H9 (cell line): Measurements from ENCODE around the gene ACAP1. TPM values are rescaled to one million over a fixed set of nuclear protein-coding genes. Genes with fewer than 3 reads are reported as not detected.
"Not testable (repeated sequence)": the region's sequence is repeated elsewhere in the genome, so short reads cannot be mapped to it uniquely, and the experiment has no call there.

Experiments
- DNase-seq: peaks from one replicate; pipeline ENCODE4 v3.0.0-alpha.2; 2017
- H2AFZ ChIP-seq: one replicate; pipeline ENCODE4 v1.6.1; 2013; ENCODE audit warnings: mild to moderate bottlenecking, low read length, control low read depth, moderate library complexity
- H2AK5ac ChIP-seq: 2 replicates; pipeline ENCODE4 v1.6.1; 2013; ENCODE audit warnings: low read length, control low read depth, mixed read lengths; ENCODE audit not compliant: insufficient read length
- H2BK120ac ChIP-seq: one replicate; pipeline ENCODE4 v1.6.1; 2013; ENCODE audit warnings: low read depth, mild to moderate bottlenecking, low read length, control low read depth, inconsistent platforms; ENCODE audit not compliant: poor library complexity, severe bottlenecking
- H2BK12ac ChIP-seq: 2 replicates; pipeline ENCODE4 v1.6.1; 2013; ENCODE audit warnings: low read length, control low read depth, mixed read lengths, low read depth; ENCODE audit not compliant: insufficient read length
- H2BK15ac ChIP-seq: 2 replicates; pipeline ENCODE4 v1.6.1; 2013; ENCODE audit warnings: low read depth, low read length, control low read depth
- H2BK20ac ChIP-seq: one replicate; pipeline ENCODE4 v1.6.1; 2013; ENCODE audit warnings: low read depth, mild to moderate bottlenecking, low read length, control low read depth, inconsistent platforms; ENCODE audit not compliant: poor library complexity, severe bottlenecking
- H2BK5ac ChIP-seq: 2 replicates; pipeline ENCODE4 v1.6.1; 2013; ENCODE audit warnings: low read length, control low read depth, mixed read lengths; ENCODE audit not compliant: insufficient read length
- H3K14ac ChIP-seq: 2 replicates; pipeline ENCODE4 v1.6.1; 2013; ENCODE audit warnings: low read length, control low read depth; ENCODE audit not compliant: insufficient read depth
- H3K18ac ChIP-seq: 2 replicates; pipeline ENCODE4 v1.6.1; 2013; ENCODE audit warnings: low read depth, mild to moderate bottlenecking, mixed read lengths, low read length, control low read depth; ENCODE audit not compliant: insufficient read length
- H3K23ac ChIP-seq: 2 replicates; pipeline ENCODE4 v1.6.1; 2013; ENCODE audit warnings: low read length, control low read depth, mixed read lengths, low read depth; ENCODE audit not compliant: insufficient read length
- H3K23me2 ChIP-seq: 2 replicates; pipeline ENCODE4 v1.6.1; 2013; ENCODE audit warnings: low read depth, mild to moderate bottlenecking, mixed read lengths, low read length, control low read depth; ENCODE audit not compliant: insufficient read length, poor library complexity, severe bottlenecking
- H3K27ac ChIP-seq: 2 replicates; pipeline ENCODE4 v1.5.1; 2013; ENCODE audit warnings: low read length, control low read depth, mixed read lengths, low read depth; ENCODE audit not compliant: insufficient read length
- H3K27me3 ChIP-seq: 2 replicates; pipeline ENCODE4 v1.6.1; 2013; ENCODE audit warnings: low read length, control low read depth, inconsistent platforms; ENCODE audit not compliant: insufficient read depth
- H3K4ac ChIP-seq: 2 replicates; pipeline ENCODE4 v1.6.1; 2013; ENCODE audit warnings: low read depth, mild to moderate bottlenecking, control low read depth, inconsistent platforms, low read length, moderate library complexity
- H3K4me1 ChIP-seq: 2 replicates; pipeline ENCODE4 v1.6.1; 2013; ENCODE audit warnings: low read length, control low read depth, inconsistent platforms; ENCODE audit not compliant: insufficient read depth
- H3K4me2 ChIP-seq: 2 replicates; pipeline ENCODE4 v1.6.1; 2013; ENCODE audit warnings: low read length, control low read depth, mixed read lengths; ENCODE audit not compliant: insufficient read length, insufficient read depth
- H3K56ac ChIP-seq: 2 replicates; pipeline ENCODE4 v1.6.1; 2013; ENCODE audit warnings: low read depth, mild to moderate bottlenecking, mixed read lengths, low read length, control low read depth; ENCODE audit not compliant: insufficient read length
- H3K79me1 ChIP-seq: 2 replicates; pipeline ENCODE4 v1.6.1; 2013; ENCODE audit warnings: low read depth, mild to moderate bottlenecking, moderate library complexity, low read length, control low read depth, inconsistent platforms; ENCODE audit not compliant: insufficient read depth, poor library complexity, severe bottlenecking
- H3K79me2 ChIP-seq: 2 replicates; pipeline ENCODE4 v1.6.1; 2013; ENCODE audit warnings: low read length, control low read depth, inconsistent platforms; ENCODE audit not compliant: insufficient read depth
- H3K9ac ChIP-seq: 2 replicates; pipeline ENCODE4 v1.6.1; 2013; ENCODE audit warnings: low read length, control low read depth, mixed read lengths; ENCODE audit not compliant: insufficient read length; ENCODE audit errors: extremely low read depth
- H3K9me3 ChIP-seq: one replicate; pipeline ENCODE4 v1.6.1; 2013; ENCODE audit warnings: low read depth, low read length, inconsistent platforms; ENCODE audit not compliant: control insufficient read depth
- H3T11ph ChIP-seq: one replicate; pipeline ENCODE4 v1.6.1; 2013; ENCODE audit warnings: mild to moderate bottlenecking, low read length, control low read depth, inconsistent platforms
- H4K20me1 ChIP-seq: one replicate; pipeline ENCODE4 v1.6.1; 2013; ENCODE audit not compliant: control insufficient read depth, insufficient read length, insufficient read depth
- H4K5ac ChIP-seq: 2 replicates; pipeline ENCODE4 v1.6.1; 2013; ENCODE audit warnings: low read depth, mild to moderate bottlenecking, mixed read lengths, low read length, control low read depth; ENCODE audit not compliant: insufficient read length
- H4K8ac ChIP-seq: replicated peaks from 2 replicates; pipeline ENCODE4 v1.6.1; 2013; ENCODE audit warnings: low read length, control low read depth, mixed read lengths, low read depth; ENCODE audit not compliant: insufficient read length
- H4K91ac ChIP-seq: 2 replicates; pipeline ENCODE4 v1.6.1; 2013; ENCODE audit warnings: low read depth, mild to moderate bottlenecking, moderate library complexity, mixed read lengths, low read length, control low read depth; ENCODE audit not compliant: insufficient read length
- H3K27ac Mint-ChIP-seq, 3 experiments: 2 replicates in 2 of 3; 3 replicates in 1 of 3; pipeline ENCODE4 v1.8.0; 2020 to 2021; ENCODE audit warnings: mixed read lengths in 3 of 3, mild to moderate bottlenecking in 1 of 3, moderate library complexity in 1 of 3
- H3K27me3 Mint-ChIP-seq: 2 replicates; pipeline ENCODE4 v1.8.0; 2021; ENCODE audit warnings: low read depth, mild to moderate bottlenecking, moderate library complexity, mixed read lengths
- H3K36me3 Mint-ChIP-seq, 3 experiments: 2 replicates in 2 of 3; 3 replicates in 1 of 3; pipeline ENCODE4 v1.8.0; 2020 to 2021; ENCODE audit warnings: low read depth in 3 of 3, mixed read lengths in 3 of 3; ENCODE audit not compliant: insufficient read depth in 1 of 3
- H3K4me1 Mint-ChIP-seq, 2 experiments: 2 replicates each; pipeline ENCODE4 v1.8.0; 2020; ENCODE audit warnings: mixed read lengths in 2 of 2
- H3K4me3 Mint-ChIP-seq, 2 experiments: 2 replicates in 1 of 2; 3 replicates in 1 of 2; pipeline ENCODE4 v1.8.0; 2020 to 2021; ENCODE audit warnings: mild to moderate bottlenecking in 2 of 2, mixed read lengths in 2 of 2, moderate library complexity in 1 of 2
- H3K9me3 Mint-ChIP-seq, 2 experiments: 2 replicates in 1 of 2; 3 replicates in 1 of 2; pipeline ENCODE4 v1.8.0; 2020; ENCODE audit warnings: mild to moderate bottlenecking in 2 of 2, mixed read lengths in 2 of 2, moderate library complexity in 1 of 2
- WGBS: extraction: QIAGEN DNeasy Blood & Tissue Kit; methylation state at CpG from one replicate; pipeline ENCODE4 v1.1.7; 2013; ENCODE audit warnings: missing lambda C conversion rate, low lambda C conversion rate, mixed read lengths; ENCODE audit not compliant: insufficient read length; ENCODE audit errors: extremely low coverage; 5-methylcytosine and 5-hydroxymethylcytosine counted together
- total RNA-seq: library from RNA; stranded (reverse); gene quantifications from 2 replicates; pipeline ENCODE4 v1.2.1, GENCODE V29; 2021
- TF ChIP-seq, protein P1 (sequence below): fragments of 200-600 bp; sonication (generic); conservative IDR thresholded peaks from 3 replicates; pipeline ENCODE4 v1.8.0; 2021; ENCODE audit warnings: antibody characterized with exemption, mild to moderate bottlenecking

ACAP1 gene
- total RNA-seq, 1 experiment from 2014 or later = 18.2 TPM

DNA sequence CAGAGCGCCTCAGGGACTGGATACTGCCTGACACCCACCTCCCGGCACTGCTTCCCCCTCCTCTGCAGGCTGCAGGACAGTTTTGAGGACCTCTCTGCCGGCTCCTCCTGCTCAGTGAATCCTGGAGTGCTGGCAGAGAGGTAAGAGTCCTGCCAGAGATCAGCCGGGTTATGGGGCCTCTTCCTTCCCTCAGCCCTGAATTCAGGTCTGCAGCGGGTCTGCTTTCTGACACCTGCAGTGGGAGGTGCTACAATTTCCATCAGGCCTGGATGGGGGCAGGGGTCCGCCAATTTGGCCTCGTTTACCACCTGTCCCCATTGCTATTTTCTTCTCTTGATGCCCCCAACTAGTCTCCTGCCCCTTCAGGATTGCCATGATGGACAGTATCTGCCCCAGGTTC is 4.2 kb upstream of the ACAP1 start:
- Histone ChIP-seq H2BK15ac (no peak overlapping the region), H2AK5ac (no peak overlapping the region), H2AFZ (no peak overlapping the region), H3K4ac (no peak overlapping the region), H3K4me2 (no peak overlapping the region), H2BK5ac (no peak overlapping the region), H3K4me1 (no peaks in the 10 kb centered on the region), H3K18ac (no peak overlapping the region), H3K27me3 (no peaks in the 10 kb centered on the region), H3K79me1 (no peaks in the 10 kb centered on the region), H3K14ac (no peak overlapping the region), H4K5ac (no peak overlapping the region), H2BK12ac (no peak overlapping the region), H3K79me2 (peaks cover 2% of the 10 kb centered on the region; the same call in 1 of the 2 replicates), H3T11ph (no peak overlapping the region), H4K20me1 (no peaks in the 10 kb centered on the region), H3K27ac (no peak overlapping the region), H2BK20ac (no peak overlapping the region), H2BK120ac (no peak overlapping the region), H3K23me2 (peaks cover 14% of the 10 kb centered on the region), H4K91ac (no peak overlapping the region), H3K9me3 (no peaks in the 10 kb centered on the region), H4K8ac (no peak overlapping the region), H3K56ac (no peak overlapping the region), H3K23ac (no peak overlapping the region), H3K9ac (no peak overlapping the region)
- Mint-ChIP-seq H3K4me3 (peak overlapping the region in 1 of 2 experiments; percentile 29; a peak in 1 of 5 replicates), H3K9me3 (no peaks in the 10 kb centered on the region), H3K4me1 (peaks cover 30 to 41% of the 10 kb centered on the region in 2 experiments), H3K36me3 (peaks cover 0 to under 1% (median 0%) of the 10 kb centered on the region in 3 experiments; a peak in 2 of 7 replicates), H3K27me3 (no peaks in the 10 kb centered on the region; the same call in 1 of the 2 replicates), H3K27ac (peak overlapping the region in 1 of 3 experiments; percentile 38; a peak in 1 of 7 replicates)
- no CpG with 5 or more reads among the region's 7 CpGs for WGBS
- TF ChIP-seq, protein P1, sequence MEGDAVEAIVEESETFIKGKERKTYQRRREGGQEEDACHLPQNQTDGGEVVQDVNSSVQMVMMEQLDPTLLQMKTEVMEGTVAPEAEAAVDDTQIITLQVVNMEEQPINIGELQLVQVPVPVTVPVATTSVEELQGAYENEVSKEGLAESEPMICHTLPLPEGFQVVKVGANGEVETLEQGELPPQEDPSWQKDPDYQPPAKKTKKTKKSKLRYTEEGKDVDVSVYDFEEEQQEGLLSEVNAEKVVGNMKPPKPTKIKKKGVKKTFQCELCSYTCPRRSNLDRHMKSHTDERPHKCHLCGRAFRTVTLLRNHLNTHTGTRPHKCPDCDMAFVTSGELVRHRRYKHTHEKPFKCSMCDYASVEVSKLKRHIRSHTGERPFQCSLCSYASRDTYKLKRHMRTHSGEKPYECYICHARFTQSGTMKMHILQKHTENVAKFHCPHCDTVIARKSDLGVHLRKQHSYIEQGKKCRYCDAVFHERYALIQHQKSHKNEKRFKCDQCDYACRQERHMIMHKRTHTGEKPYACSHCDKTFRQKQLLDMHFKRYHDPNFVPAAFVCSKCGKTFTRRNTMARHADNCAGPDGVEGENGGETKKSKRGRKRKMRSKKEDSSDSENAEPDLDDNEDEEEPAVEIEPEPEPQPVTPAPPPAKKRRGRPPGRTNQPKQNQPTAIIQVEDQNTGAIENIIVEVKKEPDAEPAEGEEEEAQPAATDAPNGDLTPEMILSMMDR = no peak
- no peak for DNase-seq

DNA sequence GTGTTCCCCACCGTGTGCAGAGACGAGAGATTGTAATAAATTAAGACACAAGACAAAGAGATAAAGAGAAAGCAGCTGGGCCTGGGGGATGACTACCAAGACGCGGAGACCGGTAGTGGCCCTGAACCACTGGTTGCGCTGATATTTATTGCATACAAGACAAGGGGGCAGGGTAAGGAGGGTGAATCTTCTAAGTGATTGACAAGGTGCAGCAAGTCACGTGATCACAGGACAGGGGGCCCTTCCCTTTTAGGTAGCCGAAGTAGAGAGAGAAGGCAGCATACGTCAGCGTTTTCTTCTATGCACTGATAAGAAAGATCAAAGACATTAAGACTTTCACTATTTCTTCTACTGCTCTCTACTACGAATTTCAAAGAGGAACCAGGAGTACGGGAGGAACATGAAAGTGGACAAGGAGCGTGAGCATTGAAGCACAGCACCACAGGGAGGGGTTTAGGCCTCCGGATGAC is 3.7 kb upstream of the ACAP1 start:
- no CpG with 5 or more reads among the region's 14 CpGs for WGBS
- not testable (repeated sequence) for H3K23ac ChIP-seq, H3K79me2 ChIP-seq, H3K14ac ChIP-seq, H4K8ac ChIP-seq, H2BK120ac ChIP-seq, H2BK15ac ChIP-seq, H2BK5ac ChIP-seq, H4K20me1 ChIP-seq, H3K27me3 Mint-ChIP-seq, H3K56ac ChIP-seq, H3K4ac ChIP-seq, H3K9me3 Mint-ChIP-seq, DNase-seq, H3K9ac ChIP-seq, H3K27me3 ChIP-seq, H2BK20ac ChIP-seq, H4K91ac ChIP-seq, H3K36me3 Mint-ChIP-seq, H3K18ac ChIP-seq, H2BK12ac ChIP-seq, H2AK5ac ChIP-seq, H3T11ph ChIP-seq, H3K27ac ChIP-seq, H4K5ac ChIP-seq, H3K79me1 ChIP-seq, H2AFZ ChIP-seq, H3K9me3 ChIP-seq, H3K4me2 ChIP-seq, H3K4me1 ChIP-seq
- peak overlapping the region in 1 of 2 experiments; percentile 29; a peak in 1 of 5 replicates for H3K4me3 Mint-ChIP-seq
- H3K27ac Mint-ChIP-seq = peak overlapping the region in 1 of 3 experiments; percentile 38; a peak in 2 of 7 replicates
- H3K4me1 Mint-ChIP-seq = peaks cover 34 to 45% of the 10 kb centered on the region in 2 experiments
- H3K23me2 ChIP-seq = peaks cover 14% of the 10 kb centered on the region
